GM19372 (cell line): ENCODE measurements around the gene P2RY10.
"Not testable (repeated sequence)": the region's sequence is repeated elsewhere in the genome, so short reads cannot be mapped to it uniquely, and the experiment has no call there.

Experiments
- ATAC-seq: cut with Tn5 transposase; IDR thresholded peaks from one replicate; pipeline ENCODE4 v1.9.1; 2021; ENCODE audit warnings: mild to moderate bottlenecking, low read depth, moderate library complexity; ENCODE audit not compliant: unreplicated experiment

P2RY10 gene, protein sequence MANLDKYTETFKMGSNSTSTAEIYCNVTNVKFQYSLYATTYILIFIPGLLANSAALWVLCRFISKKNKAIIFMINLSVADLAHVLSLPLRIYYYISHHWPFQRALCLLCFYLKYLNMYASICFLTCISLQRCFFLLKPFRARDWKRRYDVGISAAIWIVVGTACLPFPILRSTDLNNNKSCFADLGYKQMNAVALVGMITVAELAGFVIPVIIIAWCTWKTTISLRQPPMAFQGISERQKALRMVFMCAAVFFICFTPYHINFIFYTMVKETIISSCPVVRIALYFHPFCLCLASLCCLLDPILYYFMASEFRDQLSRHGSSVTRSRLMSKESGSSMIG

GRCh38 chrX:78945186-78945912, at the start of gene P2RY10:
P2RY10 (plus strand) TSS chrX:78945391; CDS start chrX:78960521, 15,130 bp downstream.
- ATAC-seq, result peak; percentile 62

DNA sequence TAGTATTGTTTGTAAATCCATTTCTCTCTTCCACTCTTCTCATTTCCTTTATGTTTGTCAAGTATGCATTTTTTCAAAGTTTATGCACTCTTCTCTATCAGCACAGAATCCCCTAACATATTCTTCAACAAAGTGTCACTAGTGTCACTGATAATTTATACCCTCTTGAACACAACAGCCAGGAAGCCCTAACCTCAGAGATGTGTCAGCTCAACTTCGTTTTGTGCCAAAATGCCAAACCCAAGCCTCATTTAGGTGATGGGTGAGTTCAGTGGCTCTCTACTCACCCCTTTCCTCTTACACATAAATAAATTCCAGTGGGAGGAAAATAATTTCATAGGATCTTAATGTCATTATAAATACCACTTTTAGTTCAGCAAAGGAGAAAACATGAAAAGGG, 22.4 kb upstream of the P2RY10 start:
- no peak for ATAC-seq

- peak; percentile 81 for ATAC-seq
Measured at GRCh38 chrX:78923198-78924015, 21.8 kb upstream of the P2RY10 start.

DNA sequence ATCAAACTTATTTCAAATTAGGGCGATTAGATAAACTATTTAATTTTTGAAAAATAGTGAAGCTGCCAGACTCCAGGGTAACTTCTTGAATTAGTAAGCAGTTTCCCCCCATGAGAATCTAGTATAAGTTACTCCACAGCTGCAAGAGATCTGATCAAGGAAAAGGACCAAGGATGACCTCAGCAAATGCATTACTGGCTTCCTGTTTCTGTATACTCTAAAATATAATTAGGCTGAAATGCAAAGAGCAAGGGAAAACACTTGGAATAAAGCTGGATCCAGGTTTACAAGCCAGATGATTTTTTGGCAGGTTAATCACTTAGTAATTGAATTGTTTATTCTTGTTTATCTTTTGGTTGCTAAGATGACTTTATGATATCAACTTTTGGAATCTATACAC, 13.4 kb upstream of the P2RY10 start:
- no peak for ATAC-seq

- no peak for ATAC-seq
Measured at GRCh38 chrX:78934866-78935265, 10.3 kb upstream of the P2RY10 start.

DNA sequence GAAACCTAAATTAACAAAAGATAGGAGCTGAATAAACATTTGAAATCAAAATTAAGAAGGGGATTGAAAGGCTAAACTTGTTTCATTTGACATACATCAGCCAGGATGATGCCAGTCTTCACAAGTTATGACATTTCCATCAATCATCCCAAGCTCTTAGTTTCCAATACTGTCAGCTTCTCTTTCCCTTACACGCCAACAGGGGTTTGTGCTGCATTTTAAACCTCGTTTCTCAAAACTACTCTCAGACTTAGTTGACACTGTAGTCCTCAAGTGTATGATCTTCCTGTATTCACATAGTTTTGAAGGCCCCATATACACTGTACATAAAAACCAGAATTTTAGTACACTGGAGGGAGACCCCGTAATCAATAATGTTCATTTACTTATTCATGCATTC, 840 bp upstream of the P2RY10 start:
- no peak for ATAC-seq

DNA sequence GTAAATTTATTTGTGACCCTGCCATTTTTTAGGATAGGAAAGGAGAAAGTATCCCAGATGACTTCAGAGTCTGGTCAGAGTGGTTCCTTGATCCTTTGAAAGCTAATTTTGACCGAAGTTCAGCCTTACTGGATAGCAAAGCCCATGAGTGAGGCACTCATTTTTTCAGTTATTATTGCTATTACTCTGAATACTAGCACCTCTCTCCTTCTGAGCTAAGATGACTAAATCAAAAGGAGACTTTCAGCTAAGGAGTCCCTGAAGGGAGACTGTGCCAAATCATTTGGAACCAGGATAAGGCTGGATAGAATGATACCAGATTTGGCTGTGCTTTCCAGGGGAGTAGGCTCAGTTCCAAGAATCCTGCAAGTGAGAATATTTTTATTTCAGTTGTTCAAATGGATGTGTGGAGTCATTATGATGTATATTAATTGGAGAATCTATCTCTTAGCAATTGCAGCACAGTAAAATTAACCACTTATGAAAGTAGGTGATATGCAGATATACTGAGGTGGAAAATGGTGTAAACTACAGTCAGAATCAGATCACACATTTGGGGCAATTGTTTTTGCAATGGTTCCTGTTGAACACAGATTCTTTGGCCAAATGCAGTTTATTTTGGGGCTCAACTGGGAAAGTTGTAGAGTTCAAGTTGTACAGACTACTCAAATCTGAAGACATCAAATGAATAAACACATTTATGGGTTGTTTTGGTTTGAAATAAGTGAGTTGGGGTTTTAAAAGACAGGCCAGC, 1.2 kb downstream of the P2RY10 start:
- no peak for ATAC-seq

DNA sequence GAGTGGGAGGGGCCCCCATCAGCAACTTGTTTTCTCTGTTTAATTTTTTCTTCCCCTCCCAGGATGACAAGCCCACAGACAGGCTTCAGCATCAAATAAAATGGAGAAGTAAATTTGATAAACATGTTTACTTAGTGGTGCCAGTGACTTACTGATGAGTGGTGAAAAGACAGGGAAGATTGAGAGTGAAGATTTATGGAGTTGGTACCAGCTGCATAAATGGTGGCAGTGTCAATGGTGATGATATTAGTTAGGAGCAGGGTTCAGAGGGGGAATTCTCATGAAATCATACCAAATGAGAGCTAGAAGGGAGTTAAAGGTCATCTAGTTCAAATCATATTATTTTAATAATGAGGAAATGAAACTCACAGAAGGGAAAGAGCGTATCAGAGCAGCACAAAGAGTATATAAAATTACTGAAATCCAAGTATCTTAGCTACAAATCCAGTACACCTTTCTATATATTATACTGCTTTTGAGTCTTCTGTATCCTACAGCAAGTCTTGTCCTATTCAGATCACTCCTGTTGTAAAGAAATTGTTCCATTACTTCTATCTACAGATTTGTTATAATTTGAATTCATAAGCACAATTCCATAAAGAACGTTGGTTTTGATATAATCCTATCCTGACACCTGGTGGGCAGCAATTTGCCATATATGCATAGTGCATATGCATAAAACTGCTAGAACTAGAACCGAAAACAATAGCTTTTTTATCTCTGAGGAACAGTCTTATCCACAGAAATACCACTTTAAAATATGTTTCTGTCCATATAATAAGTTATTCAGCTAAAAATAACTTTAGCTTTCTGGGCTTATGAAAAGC, 5.0 kb downstream of the P2RY10 start:
- ATAC-seq, result no peak

DNA sequence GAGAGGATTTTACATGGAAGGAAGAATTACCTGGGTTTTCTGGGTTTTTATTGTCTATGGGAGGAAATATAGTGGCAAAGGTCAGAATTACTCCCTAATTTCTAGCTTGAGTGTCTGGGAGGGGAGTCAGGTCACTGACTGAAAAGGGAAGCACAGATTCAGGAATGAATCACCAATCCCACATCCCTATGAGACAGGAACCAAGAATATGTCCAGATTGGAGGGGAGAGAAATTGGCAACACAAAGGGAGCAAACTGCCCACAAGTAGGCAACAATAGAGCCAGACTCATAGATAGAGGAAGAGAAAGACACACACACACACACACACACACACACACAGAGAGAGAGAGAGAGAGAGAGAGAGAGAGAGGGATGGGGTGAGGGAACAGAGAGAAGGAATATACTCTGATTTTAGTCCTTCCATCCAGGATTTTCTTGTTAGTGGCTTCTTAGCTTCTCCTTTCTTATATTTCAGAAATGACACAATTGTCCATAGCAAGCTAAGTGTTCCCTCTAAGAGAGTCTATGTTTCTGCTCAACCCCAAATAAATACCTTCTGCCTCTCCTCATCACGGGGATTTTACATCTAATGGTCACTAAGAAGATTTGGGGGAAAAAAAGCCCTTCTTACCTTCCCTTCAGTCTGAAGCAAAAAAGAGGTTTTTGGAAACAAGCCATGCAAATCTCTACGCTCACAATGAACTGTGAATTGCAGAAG, 12.0 kb downstream of the P2RY10 start:
- no peak for ATAC-seq

GRCh38 chrX:78957768-78958130, 12.6 kb downstream of the P2RY10 start:
- peak; percentile 57 for ATAC-seq

DNA sequence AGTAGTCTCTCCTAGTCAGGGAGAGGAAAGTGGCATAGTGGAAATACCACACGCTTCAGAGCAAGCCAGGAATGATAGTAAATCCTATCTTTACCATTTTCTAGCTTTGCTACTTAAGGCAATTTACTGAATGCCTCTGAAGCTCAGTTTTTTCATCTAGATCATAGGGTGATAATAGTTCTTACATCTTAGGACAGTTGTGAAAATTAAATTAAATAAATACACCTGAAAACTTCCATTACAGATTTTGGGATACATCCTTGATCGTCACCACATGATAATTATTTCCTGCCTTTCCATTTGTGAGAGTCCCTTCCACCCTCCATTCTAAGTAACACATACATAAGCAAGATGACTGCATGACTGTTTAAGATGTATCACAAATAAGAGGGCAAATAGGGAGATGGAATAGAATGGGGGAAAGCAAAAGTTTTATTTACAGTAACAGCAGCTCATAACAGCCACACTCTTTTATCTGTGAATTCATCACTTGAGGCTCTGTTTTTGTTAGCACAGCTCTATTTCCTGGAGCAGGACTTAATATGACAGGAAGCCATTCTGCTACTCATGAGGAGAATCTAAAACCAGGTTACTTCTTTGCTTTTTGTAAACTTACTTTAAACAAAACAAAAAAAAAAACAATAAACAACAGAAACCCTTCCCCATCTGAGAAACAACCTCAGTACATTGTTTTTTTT, 13.4 kb downstream of the P2RY10 start:
- ATAC-seq, result no peak

- ATAC-seq, result no peak
Measured at GRCh38 chrX:78960888-78961287, 15.7 kb downstream of the P2RY10 start.

- ATAC-seq, result no peak
Measured at GRCh38 chrX:78964598-78964997, 19.4 kb downstream of the P2RY10 start.

DNA sequence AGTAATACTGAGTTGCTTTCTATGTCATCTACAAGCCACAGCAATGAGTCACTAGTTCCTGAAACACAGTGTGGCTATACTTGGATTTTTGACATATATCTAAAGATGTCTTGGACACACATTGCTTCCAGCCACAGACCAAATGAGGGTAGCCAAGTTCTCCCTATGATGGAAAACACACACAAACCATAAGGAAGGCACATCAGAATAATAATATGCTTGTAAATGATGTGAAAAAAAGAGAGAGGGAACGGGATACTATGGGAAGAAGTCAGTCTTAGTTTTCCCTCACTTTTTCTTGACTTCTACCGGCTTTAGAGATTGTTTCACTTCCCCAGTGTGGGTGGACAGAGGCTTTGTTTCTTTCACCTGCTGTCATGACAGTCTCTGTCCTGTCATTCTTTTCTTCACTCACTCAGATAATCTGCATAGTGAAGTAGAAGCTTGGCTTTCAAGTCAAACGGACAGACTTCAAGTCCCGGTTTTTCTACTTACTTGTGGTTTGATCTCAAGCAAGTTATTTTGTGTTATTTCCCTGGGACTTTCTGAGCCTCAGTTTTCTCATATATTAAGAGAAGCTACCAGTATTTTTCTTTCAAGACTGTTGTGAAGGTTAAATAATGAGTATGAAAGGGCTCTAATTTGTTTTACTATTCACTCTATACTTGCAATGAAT, 34.7 kb downstream of the P2RY10 start:
- ATAC-seq, result peak; percentile 93

DNA sequence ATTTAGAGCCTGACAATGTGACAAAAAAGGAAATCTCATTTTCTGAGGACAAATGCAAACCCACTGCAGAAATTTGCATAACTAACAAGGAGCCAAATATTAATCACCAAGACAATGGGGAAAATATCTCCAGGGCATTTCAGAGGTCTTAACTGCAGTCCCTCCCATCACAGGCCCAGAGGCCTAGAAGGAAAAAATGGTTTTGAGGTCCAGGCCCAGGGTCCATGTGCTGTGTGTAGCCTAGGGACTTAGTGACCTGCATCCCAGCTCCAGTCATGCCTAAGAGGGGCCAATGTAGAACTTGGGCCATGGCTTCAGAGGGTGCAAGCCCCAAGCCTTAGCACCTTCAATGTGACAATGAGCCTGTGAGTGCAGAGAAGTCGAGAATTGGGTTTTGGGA, 44.2 kb downstream of the P2RY10 start:
- no peak for ATAC-seq

- no peak for ATAC-seq
Measured at GRCh38 chrX:78997870-78998558, 52.8 kb downstream of the P2RY10 start.

GRCh38 chrX:79007540-79007939, 62.3 kb downstream of the P2RY10 start:
- ATAC-seq, result not testable (repeated sequence)
